DMS114 treated with DMSO at 0.1 percent for 48 hours (cell line): ENCODE results near the gene CACNA1C.

Experiments
- DNase-seq: peaks from one replicate; lab custom pipeline; 2025; ENCODE audit not compliant: unreplicated experiment; lab: John Stamatoyannopoulos, UW

The CACNA1C gene

DNA sequence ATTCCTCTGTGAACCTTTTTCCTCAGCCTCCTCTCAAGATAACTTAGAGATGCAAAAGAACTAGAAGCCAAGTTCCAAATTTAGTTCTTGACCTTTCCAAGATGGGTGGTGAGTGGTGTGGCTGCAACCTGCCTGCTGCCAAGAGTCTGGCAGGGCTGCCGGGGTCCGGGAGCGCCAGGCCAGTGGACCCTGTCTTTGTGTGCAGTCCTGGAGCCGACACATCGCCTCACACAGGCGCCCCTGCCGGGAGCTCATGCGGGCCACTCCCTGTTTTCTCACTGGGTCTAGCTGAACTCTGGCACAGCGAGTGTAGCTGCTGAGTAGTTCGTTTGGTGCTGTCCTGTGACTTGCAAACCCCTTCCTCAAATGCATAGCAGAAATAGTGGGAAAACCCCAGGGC is 84.9 kb downstream of the CACNA1C start:
- DNase-seq, result no peak

DNA sequence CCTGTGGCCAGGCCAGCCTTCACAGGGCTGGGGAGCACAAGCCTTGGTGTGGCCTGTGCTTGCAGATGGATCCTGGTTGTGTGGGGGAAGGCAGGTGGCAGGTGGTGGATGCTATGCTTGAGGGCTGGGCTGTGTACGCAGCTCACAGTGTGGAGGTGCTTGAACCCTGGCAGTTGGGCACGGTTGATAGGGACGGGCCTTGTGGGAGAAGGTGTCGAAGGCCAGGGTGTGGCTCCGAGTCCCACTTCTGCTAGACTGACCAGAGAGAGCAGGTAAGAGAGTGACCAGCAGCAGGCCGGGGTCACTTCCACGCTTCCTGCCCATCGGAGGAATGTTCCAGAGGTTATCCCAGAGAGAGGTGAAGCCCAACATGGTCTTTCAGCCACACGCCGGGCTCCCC is 85.5 kb downstream of the CACNA1C start:
- no peak for DNase-seq

DNA sequence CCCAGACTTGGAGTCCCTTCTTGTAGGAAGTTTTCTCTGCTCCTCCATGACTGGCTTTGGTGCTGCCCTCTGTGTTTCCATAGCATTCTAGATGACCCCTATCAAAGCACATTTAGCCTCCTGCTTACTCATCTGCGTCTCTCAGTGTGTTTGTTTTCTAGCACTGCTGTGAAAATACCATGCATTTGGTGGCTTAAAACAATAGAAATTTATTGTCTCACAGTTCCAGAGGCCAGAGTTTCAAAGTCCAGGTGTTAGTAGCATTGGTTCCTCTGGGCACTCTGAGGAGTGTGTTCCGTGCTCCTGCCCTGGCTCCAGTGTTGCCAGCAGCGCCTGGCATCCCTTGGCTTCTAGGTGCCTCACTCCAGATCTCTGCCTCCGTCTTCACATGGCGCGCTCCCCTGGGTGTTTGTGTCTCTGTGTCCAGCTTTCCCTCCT is 86.1 kb downstream of the CACNA1C start:
- no peak for DNase-seq

DNA sequence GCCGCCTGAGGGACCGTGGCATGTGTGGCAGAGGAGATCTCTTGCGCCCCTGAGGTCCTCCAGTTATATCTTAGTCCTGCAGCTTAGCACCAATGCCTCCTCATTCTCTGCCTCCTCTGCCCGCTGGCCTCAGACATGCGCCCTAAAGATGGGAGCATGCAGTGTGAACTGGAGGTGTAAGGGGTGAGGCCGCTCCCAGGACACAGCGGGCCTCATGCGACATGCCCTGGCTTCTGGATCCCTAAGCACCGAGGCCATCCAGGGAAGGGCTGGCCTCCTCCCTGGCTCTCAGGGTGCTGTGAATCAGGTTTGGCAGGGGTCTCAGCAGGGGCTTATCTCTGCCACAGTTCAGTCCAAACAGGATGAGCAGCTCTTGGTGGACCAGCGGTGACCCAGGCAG is 86.9 kb downstream of the CACNA1C start:
- DNase-seq, result no peak

DNA sequence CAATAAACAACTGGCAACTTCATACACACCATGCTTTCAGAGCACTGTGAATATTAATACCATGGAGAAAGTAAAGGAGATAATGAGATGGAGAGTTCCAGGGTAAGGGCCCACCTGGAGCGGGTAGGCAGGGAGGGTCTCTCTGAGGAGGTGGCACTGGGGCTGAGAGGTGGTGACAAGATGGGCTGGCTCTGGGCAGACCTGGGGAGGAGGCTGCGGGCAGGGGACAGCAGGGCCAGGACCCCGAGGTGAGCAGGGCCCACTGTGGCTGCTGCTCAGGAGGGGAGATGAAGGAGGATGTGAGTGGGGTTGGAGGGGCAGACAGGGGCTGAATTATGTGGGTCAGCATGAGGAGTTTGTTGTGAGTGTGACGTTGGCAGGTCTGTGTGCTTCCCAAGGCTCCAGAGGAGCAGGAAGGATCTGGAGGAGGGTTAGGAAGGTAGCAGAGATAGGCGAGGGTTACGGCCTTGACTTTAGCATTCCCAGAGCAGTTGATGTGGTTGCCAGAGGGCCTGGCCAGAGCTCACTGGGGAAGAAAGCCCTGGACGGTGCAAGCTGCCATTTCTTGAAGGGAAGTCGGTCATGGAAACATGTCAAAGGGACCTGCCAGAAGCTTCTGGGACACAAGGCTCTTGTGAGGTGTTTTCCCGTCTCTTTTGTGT is 88.2 kb downstream of the CACNA1C start:
- no peak for DNase-seq

DNA sequence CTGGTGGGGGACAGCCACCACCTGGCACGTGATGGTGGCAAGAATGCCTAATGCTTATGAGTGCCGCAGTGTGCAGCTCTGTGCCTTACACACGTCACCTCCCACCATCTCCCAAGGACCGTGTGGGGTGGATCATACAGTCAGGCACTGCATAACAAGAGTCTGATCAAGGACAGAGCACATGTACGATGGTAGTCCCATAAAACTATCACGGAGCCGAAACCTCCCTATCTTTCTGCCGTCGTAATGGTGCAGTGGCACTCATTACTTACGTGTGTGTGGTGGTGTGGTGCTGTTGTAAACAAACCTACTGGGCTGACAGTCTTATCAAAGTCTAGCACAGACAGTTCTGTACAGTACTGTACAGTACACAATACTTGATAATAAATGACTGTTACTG is 89.3 kb downstream of the CACNA1C start:
- DNase-seq, result no peak

DNA sequence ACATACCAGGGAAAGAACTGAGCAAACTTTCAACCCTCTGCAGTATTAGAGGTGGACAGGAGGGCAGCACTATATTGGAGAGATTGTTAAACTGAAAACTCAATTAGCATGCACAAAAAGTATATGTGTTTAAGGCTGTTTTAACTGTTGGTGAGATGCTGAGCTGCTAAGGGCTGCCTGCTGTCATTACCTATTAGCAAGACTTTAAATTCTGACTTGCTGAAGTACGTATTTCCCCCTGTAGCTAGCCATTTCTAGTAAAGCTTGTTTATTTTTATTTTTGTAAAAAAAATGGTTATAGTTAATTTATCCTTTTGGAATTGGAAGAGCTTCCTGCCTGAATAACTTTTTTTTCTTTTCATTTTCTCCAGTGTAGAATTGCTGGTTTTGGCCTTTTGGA is 92.2 kb downstream of the CACNA1C start:
- DNase-seq, result no peak

DNA sequence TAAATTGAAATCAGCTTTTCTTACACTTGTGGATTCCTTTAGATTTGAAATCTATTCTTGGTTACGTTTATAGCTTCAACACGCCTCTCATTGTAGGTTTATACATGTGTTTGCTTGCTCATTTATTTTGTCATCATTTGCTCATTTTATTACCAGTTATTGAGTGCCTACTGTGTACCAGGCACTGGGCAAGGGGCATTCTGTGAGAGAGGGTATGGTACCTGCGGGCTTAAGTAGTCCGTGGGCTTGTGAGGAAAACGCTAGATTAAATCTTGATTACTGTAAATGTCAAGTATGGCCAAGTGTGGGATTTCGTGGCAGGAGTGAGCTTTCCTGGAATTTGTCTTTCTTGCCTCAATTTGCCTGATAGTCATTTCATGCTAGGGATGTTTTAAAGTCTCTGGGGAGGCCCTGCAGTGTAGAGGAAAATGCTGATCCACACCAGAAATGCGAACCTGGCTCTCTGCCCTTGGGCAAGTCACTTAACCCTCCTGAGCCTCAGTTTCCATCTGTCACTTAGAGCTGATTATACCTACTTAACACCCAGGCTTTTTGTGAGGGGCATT is 92.7 kb downstream of the CACNA1C start:
- DNase-seq, result no peak

DNA sequence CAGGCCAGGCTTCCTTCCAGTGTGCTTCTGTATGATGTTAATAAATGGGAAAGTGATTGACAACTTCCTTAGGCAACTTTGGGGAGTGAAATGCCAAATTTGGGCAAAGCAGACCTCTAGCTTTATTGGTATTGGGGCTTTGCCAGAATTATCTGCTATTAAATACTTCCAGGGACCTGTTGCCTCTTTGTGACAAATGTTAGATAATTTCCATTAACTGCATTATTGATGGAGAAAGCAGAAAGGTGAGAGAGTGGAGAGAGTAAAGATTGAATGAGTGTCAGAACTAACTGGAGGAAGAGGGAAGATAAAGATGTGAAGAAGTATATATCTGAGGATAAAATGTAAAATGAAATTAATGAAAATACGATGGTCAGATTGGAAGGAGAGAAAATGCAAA is 94.5 kb downstream of the CACNA1C start:
- no peak for DNase-seq

DNA sequence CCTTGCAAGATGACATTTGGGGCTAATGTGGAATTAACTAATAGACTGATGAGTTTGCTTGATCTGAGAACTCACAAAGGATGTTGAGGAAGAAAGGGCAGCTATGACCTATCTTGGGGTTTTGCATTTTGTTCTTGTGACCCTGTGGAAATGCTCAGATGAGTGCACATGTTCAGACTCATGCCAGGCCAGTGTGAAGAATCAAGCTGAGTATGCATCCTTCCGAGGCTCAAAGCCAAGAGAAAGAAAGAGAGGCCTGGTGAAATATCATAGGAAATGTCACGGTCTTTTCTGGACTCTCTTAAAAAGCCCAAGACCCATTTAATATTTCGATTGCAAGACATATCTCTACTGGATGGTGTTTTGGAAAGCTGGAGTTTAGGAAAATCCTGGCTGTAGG is 96.3 kb downstream of the CACNA1C start:
- DNase-seq, result no peak

DNA sequence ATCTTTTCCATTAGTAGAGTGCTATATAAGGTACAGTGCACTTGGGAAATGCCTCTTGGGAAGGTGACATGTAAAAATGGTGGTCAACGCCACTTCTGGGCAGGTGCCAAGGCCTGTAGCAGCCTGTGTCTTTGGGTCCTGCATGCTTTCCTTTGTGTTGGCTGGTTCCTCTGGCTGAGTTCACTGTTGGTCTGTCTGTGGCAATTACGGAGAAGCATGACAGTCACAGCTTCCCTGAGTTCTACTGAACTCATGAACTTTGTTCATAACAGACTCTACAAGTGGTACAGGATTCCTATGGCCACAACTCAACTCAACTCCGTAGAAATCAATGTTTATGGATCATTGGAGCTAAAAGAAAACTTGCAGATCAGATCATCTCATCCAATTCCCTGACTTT is 98.0 kb downstream of the CACNA1C start:
- no peak for DNase-seq

DNA sequence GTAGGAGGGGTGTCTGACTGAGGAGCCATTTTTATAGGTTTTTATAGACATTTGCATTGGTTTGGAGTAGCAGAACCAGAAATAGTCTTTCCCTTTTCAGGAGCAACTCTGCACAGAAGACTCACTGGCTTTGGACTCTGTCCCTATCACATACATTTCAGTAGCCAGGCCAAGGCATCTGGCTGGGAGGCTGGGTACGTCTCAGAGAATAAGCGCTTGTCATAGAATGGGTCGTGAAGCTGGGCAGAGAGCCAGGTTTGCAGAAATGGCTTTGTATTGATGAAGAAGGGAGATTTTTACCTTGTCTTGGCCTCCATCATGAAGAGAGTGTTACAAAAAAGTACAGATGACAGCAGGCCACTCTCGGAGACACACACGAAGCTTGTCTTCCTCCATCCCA is 98.6 kb downstream of the CACNA1C start:
- DNase-seq, result no peak

DNA sequence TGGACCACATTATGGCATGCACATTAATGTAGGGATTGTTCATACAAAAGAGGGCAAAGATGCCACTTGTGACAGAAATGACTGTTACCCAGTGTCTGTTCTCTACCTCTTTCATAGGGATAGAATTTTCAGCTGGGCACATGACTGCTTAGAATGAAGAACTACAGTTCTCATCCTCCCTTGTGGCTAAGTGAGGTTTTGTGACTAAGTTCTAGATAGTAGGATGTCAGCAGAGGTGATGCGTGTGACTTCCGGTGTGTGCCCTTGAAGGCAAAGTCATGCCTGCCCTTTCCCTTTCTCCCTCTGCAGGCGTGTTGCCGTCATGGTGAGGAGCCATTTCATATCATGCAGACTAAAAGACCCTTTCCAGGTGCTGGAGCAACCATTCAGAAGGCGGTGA is 99.3 kb downstream of the CACNA1C start:
- no peak for DNase-seq

DNA sequence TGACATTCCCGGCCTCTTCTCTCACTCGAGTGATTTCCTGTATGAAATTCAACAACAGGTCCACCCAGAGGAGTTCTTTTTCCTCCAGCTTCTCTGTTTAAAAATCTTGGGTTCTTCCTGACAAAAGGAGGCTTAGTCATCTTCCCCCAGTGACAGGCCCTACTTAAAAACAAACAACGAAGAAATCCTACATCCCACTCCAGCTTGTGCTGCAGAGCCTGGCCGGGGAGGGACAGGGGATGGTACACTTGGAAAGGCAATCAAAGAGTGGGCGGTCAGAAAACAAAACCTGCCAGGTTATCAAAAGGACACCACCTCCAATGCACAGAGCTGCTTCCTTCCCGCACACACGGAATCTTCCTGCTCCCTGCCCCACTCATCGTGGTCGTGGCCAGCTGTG is 101.3 kb downstream of the CACNA1C start:
- DNase-seq, result no peak

DNA sequence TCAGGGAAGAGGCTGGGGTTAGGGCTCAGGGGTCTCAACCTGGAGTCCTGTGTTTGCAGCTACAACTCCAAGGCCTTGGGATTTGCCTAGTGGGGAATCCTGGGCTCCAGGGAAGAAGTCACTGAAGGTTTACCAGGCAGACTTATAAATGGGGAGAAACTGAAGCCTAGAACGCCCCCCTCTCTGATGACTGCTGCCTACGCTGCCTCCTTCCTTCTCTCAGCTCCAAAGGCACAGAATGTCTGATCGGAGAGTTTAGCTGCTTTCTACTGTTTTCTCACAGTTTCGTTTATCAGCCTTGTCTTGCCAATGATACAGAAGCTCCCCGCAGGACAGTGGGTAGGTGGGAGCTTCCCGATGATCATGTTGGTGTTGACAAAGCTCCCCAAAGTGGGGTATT is 101.7 kb downstream of the CACNA1C start:
- no peak for DNase-seq

DNA sequence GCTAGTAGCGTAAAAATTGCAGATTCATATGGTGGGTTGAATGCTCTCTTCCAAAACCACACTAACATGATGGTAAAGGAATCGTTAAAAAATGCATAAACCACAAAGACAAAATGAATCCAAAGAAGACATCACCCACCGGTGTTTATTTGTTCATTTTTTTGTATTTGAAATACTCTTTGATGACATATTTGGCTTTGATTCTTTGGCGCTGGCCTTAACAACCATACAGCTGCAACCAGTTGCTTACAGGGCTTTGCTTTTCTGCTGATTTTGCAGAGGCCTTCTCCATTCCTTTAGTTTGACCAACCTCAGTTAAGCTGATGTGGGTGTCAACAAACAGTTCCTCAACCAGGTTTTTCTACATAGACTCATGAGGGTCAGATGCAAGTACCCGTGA is 103.5 kb downstream of the CACNA1C start:
- no peak for DNase-seq

DNA sequence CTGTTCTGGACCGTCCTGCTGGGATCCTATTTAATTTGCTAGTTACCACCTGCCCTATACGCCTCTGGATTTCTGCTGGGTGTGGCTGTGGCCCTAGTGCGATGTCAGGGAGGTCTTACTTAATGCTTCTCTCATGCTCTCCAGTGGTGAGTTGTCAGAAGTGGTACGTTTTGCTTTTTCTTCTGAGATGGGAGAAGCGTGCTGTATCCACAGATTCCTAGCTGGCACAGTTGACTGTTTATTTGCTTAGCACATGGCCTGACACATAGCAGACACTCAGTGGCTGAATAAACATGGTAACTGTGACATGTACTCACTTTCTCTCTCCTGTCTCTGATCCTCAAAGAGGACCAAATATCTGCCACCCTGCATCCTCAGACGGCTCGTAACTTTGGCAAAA is 107.3 kb downstream of the CACNA1C start:
- DNase-seq, result no peak

DNA sequence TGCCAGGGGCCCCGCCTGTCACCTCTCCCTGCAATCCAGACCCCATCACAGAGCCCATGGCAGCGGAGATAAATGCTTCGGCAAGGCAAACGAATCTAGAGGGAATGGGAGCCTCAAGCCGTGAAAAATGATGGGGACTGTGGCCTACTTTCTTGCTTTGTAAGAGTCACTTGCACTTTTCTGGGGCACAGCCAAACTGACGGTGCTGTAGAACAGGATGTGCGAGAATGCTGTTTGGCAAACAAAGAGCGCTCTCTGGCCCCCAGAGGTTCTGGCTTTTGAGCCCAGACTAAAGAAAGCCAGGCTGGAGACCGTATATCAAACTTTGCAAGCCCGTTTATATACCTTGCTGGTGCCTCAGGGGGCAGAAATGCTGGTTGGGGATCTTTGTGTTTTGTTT is 108.7 kb downstream of the CACNA1C start:
- no peak for DNase-seq

DNA sequence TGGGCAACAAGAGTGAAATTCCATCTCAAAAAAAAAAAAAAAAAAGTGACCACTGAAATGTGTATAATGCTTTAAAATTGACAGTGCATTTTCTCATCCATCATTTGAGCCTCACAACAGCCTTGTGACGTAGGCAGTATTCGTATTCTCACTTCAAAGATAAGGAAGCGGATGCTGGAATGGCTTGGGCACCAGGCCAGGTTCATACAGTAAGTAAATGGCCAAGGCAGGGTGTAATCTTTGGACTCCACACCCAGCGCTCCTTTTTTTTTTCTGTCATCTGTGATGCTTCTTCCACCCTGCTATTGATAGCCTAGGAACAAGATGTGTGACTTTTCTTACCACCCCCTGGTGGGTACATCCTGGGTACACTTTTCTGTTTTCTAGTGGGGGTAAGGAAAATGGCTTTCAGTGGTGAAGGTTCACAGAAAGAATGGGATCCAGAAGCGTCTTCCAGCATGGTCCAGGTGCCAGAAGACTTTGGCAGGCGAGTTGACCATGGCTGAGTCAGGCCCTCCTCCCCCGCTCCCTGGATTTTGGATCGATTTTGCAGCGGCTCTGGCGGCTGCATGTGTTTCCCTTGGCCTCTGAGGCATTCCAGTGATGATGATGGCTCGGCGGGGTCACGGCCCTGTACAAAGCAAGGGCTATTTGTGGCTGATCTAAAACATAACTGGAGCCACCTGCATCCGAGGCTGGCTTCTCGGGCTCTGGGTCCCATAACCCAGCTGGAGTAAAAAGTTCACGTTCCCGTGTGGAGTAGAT is 110.6 kb downstream of the CACNA1C start:
- no peak for DNase-seq

DNA sequence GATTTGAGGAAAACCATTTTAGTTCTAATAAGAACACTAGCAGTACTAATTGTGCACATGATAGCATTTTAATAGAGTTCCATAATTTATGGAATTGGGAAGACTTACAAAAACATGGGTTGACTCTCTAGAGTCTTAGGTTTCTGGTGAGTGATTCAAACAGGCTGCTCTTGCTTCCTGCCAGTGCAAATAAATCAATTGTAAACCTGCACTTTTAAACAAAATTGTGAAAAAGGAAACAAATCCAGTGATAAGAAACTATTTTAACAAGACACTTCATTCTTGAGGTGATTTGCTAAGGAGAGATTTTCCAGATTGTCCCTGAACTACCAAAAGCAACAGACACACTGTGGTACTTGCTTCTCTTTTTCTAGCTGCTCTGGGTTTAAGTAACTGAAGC is 112.2 kb downstream of the CACNA1C start:
- DNase-seq, result no peak

DNA sequence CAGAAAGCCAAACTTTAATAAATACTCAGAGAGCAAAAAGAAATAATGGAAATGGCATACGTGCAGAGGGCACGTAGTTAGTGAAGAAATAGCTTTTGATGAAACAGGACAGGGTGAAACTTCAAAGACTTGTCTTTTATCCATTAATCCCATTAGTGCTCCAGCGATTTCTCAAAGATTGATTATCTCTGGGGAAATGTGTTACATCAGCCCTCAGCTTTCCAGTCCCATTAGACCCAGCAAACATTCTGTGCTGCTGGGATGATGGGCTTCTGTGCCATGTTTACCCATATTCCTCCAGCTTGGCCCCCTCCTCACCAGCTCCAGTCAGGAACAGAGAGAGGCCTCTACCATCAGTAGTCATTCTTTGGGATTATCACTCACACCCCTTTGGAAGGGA is 113.1 kb downstream of the CACNA1C start:
- no peak for DNase-seq

DNA sequence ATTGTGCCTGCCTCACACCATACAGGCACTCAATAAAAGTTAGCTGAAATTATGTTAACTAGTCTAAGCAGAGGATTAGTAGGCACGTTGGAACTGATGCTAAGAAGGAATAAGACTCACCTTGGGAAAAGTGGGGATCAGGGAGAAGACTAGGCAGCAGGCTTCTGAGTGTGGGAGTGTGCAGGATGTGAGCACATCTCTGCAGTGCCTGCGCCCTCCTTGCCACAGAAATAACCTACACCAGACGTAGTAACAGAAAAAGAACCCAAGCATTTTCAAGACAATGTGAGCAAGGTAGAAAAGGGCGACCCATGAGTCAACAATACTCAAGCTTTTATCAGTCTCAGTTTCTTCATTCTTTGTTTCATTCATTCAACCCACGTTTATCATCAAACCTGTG is 113.9 kb downstream of the CACNA1C start:
- DNase-seq, result no peak

DNA sequence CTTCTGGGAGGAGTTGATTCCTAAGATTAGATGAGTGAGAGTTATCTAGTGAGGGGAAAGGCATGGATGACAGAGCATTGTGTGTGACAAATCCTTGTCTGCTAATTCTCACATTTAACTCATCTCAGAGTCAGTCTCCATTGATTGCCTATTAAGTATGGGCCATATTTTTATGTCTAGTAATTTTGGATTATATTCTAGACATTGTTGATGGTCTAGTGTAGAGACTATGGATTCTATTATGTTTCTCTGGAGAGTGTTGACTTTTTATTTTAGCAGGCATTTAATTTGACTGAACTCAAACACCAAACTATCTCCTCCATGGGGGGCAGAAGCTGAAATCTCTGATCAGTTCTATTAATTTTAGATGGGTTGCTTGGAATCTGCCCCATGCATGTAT is 114.4 kb downstream of the CACNA1C start:
- DNase-seq, result no peak
